H1 (cell line): Measurements from ENCODE around the gene MROH2A. TPM values are rescaled to one million over a fixed set of nuclear protein-coding genes. Genes with fewer than 3 reads are reported as not detected.

Experiments used
- polyA plus RNA-seq, 7 experiments: library from polyadenylated mRNA; depleted of rRNA in 3 of 7; stranded (reverse) in 5 of 7; unstranded in 2 of 7; fragments of >200 nt in 5 of 7; fragments of 200-250 nt in 2 of 7; gene quantifications; 1 replicate in 5 of 7; 2 replicates in 1 of 7; 4 replicates in 1 of 7; pipeline versions ENCODE4 v1.2.1 to v1.2.3, GENCODE V29; 2011 to 2013; ENCODE audit warnings: missing spikeins in 2 of 7, mixed read lengths in 2 of 7
- total RNA-seq: library from RNA; stranded (reverse); fragmentation: NEBNext Ultra II Directional; extraction: Animal tissue kit (Norgen Biotek cat#: 25700); gene quantifications from 2 replicates; pipeline ENCODE4 v1.2.1, GENCODE V29; 2021
- TF ChIP-seq, protein P1 (sequence below), 3 experiments: IDR thresholded peaks; 1 replicate in 2 of 3; 2 replicates in 1 of 3; pipeline versions ENCODE4 v1.5.1 to v1.6.1; 2011; ENCODE audit warnings: low read length in 3 of 3, mild to moderate bottlenecking in 3 of 3, inconsistent platforms in 2 of 3, low read depth in 1 of 3, moderate library complexity in 1 of 3; ENCODE audit not compliant: insufficient read depth in 1 of 3; ENCODE audit errors: control extremely low read depth in 1 of 3

MROH2A gene
- total and polyA plus RNA-seq, 2 of the 8 experiments (the other 6 are each of a cell fraction or from before 2014, with no cell fraction given), result not detected

DNA sequence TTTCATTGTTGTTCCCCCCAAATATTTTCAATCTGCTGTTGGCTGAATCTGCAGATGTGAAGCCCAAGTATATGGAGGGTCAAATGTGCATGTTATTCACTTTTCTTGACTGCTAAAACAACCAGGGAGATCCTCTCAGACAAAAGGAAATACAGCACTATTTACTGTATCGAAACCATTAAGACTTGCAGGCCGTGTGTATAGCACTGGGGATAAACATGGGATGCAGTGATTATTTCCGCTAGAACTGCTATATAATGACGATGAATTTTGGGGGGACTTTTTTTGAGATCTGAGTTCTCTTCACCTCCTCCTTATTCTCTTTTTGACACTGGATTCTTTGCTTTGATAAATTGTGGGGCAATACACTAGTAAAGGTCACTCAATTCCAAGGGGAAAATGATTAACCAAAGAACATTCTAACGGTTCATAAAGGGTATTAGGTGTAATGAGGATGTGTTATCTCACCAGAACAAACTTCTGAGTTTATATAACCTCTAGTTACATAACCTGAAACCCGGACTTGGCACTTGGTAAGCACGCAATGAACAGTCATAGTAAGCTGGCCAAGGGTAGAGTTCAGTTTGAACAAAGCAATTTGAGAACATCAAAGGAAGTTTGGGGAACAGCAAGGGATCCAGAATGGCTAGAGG, 21.6 kb upstream of the MROH2A start (continued):
- TF ChIP-seq, protein P1, sequence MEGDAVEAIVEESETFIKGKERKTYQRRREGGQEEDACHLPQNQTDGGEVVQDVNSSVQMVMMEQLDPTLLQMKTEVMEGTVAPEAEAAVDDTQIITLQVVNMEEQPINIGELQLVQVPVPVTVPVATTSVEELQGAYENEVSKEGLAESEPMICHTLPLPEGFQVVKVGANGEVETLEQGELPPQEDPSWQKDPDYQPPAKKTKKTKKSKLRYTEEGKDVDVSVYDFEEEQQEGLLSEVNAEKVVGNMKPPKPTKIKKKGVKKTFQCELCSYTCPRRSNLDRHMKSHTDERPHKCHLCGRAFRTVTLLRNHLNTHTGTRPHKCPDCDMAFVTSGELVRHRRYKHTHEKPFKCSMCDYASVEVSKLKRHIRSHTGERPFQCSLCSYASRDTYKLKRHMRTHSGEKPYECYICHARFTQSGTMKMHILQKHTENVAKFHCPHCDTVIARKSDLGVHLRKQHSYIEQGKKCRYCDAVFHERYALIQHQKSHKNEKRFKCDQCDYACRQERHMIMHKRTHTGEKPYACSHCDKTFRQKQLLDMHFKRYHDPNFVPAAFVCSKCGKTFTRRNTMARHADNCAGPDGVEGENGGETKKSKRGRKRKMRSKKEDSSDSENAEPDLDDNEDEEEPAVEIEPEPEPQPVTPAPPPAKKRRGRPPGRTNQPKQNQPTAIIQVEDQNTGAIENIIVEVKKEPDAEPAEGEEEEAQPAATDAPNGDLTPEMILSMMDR (IDR thresholded peaks at IDR 0.05; ENCODE audit: control extremely low read depth in 1 of 3, insufficient read depth in 1 of 3, low read depth in 1 of 3, low read length in 3 of 3), result no peak
